Spleen (tissue), 11 donors: Measurements from ENCODE around the gene CEACAM4. TPM values are rescaled to one million over a fixed set of nuclear protein-coding genes. Genes with fewer than 3 reads are reported as not detected.
A peak's percentile ranks its signal among the peaks of the same experiment; 100 is the strongest.

Experiments
- DNase-seq: peaks from one replicate; pipeline ENCODE4 v3.0.0-alpha.2; 2020
- H3K27ac ChIP-seq, 8 donors: fragments of 200-600 bp; sonication (generic) in 7 of 8; 1 replicate in 4 of 8; 2 replicates in 4 of 8; pipeline versions ENCODE4 v1.5.0 to v1.8.0; 2016 to 2021; ENCODE audit warnings: inconsistent platforms in 4 of 8, mild to moderate bottlenecking in 4 of 8, moderate library complexity in 1 of 8
- H3K27me3 ChIP-seq, 7 donors: fragments of 200-600 bp; sonication (generic) in 6 of 7; replicated peaks in 1 of 7; 1 replicate in 4 of 7; 2 replicates in 3 of 7; pipeline versions ENCODE4 v1.5.0 to v1.8.0; 2016 to 2021; ENCODE audit warnings: inconsistent platforms in 3 of 7, mild to moderate bottlenecking in 1 of 7
- H3K36me3 ChIP-seq, 6 donors: fragments of 200-600 bp; sonication (generic) in 5 of 6; 1 replicate in 4 of 6; 2 replicates in 2 of 6; pipeline versions ENCODE4 v1.5.0 to v1.8.0; 2016 to 2021; ENCODE audit warnings: inconsistent platforms in 2 of 6
- H3K4me1 ChIP-seq, 6 donors: fragments of 200-600 bp; sonication (generic) in 5 of 6; 1 replicate in 3 of 6; 2 replicates in 3 of 6; pipeline versions ENCODE4 v1.5.0 to v1.8.0; 2016 to 2021; ENCODE audit warnings: inconsistent platforms in 3 of 6
- H3K4me3 ChIP-seq, 8 donors: fragments of 200-600 bp; sonication (generic) in 7 of 8; 1 replicate in 4 of 8; 2 replicates in 4 of 8; pipeline versions ENCODE4 v1.5.0 to v1.8.0; 2016 to 2021; ENCODE audit warnings: inconsistent platforms in 4 of 8, mild to moderate bottlenecking in 4 of 8, moderate library complexity in 2 of 8
- H3K9me3 ChIP-seq, 8 donors: fragments of 200-600 bp; sonication (generic) in 7 of 8; 1 replicate in 4 of 8; 2 replicates in 4 of 8; pipeline versions ENCODE4 v1.5.0 to v1.8.0; 2016 to 2021; ENCODE audit warnings: inconsistent platforms in 4 of 8
- CTCF ChIP-seq, 11 experiments: fragments of 200-600 bp in 7 of 11; fragments of 450-650 bp in 4 of 11; sonication (generic) in 4 of 11; IDR thresholded peaks in 8 of 11; conservative IDR thresholded peaks in 3 of 11; 1 replicate in 7 of 11; 2 replicates in 4 of 11; pipeline versions ENCODE4 v1.4.0 to v1.8.0; 2016 to 2021; ENCODE audit warnings: antibody characterized with exemption in 11 of 11, inconsistent platforms in 4 of 11, mild to moderate bottlenecking in 1 of 11
- POLR2A ChIP-seq, 3 donors: fragments of 450-650 bp; IDR thresholded peaks; one replicate each; pipeline ENCODE4 v1.5.1; 2017; ENCODE audit warnings: antibody characterized with exemption in 3 of 3, mild to moderate bottlenecking in 1 of 3
- POLR2AphosphoS5 ChIP-seq, 3 donors: sonication (generic); formaldehyde crosslinking; IDR thresholded peaks; one replicate each; pipeline ENCODE4 v1.5.1; 2017; ENCODE audit warnings: antibody characterized with exemption in 3 of 3
- whole genome bisulfite sequencing, 5 donors: extraction: QIAGEN DNeasy Blood & Tissue Kit in 3 of 5; methylation state at CpG; one replicate each; pipeline versions ENCODE4 v1.1.5 to v1.1.7; 2013 to 2018; 5-methylcytosine and 5-hydroxymethylcytosine counted together
- intact Hi-C: fragments of 100-400 bp; cut with DNase I; formaldehyde crosslinking; loops from one replicate; pipeline ENCODE4 v1.15.0; 2023; ENCODE audit warnings: low total_unique reads
- polyA plus RNA-seq, 3 donors: library from polyadenylated mRNA; stranded (reverse); fragments of 200-250 nt; gene quantifications; one replicate each; pipeline ENCODE4 v1.2.1, GENCODE V29; 2013
- total RNA-seq, 7 donors: library from RNA; depleted of rRNA in 3 of 7; stranded (reverse); fragments of >200 nt in 3 of 7; fragmentation: NEBNext Ultra II Directional in 4 of 7; extraction: Animal tissue kit (Norgen Biotek cat#: 25700) in 4 of 7; gene quantifications; one replicate each; pipeline versions ENCODE4 v1.1.0 to v1.2.1, GENCODE V29; 2016 to 2021
- donor health status: healthy with polysubstance abuse.
- donor health status: DM: no; HTN: no; CAD: no; lungs with moderate emphysema.
- donor health status: DM: no; HTN: no; CAD: no.
- donor health status: Bipolar disorder and iron deficiency.
- donor health status: healthy.
- donor health status: DM: no; HTN: no; CAD: no.
- donor health status: DM: yes; HTN: yes; CAD: no.

CEACAM4 gene
- total and polyA plus RNA-seq, 10 donors, result 3.3 to 76.4 (median 20.7) TPM

- Histone ChIP-seq H3K27me3 (no peaks in the 10 kb centered on the region), H3K4me3 (no peak overlapping the region), H3K4me1 (peaks cover 5 to 50% (median 28%) of the 10 kb centered on the region in 6 donors), H3K36me3 (peaks cover 0 to 70% (median 34%) of the 10 kb centered on the region in 6 donors), H3K27ac (no peak overlapping the region), H3K9me3 (peaks cover 0 to 32% (median 28%) of the 10 kb centered on the region in 8 donors)
- intact Hi-C loops, result no loop called here
- TF ChIP-seq CTCF (IDR thresholded peaks at IDR 0.05 in 8 of 11, conservative IDR thresholded peaks at IDR 0.05 in 3 of 11) (no peak), POLR2AphosphoS5 (IDR thresholded peaks at IDR 0.05) (no peak), POLR2A (IDR thresholded peaks at IDR 0.05) (no peak)
- 76 to 96% (median 88%) methylated on average over 2 of the region's 2 CpGs for WGBS, 5 donors
- DNase-seq, result no peak
Measured at GRCh38 chr19:41578886-41579285, 48.0 kb downstream of the CEACAM4 start.

- Histone ChIP-seq H3K27ac (peak overlapping the region in 3 of 8 donors; percentile 87 to 94 (median 90)), H3K9me3 (peaks cover 0 to 27% (median 25%) of the 10 kb centered on the region in 8 donors), H3K4me3 (peak overlapping the region in 2 of 8 donors; percentile 3 to 63), H3K27me3 (no peaks in the 10 kb centered on the region), H3K36me3 (peaks cover 0 to 68% (median 34%) of the 10 kb centered on the region in 6 donors), H3K4me1 (peaks cover 5 to 50% (median 28%) of the 10 kb centered on the region in 6 donors)
- WGBS, 5 donors, result 57 to 77% (median 65%) methylated on average over 2 of the region's 2 CpGs
- DNase-seq, result peak; percentile 70
- intact Hi-C loops, result no loop called here
- TF ChIP-seq CTCF (IDR thresholded peaks at IDR 0.05 in 8 of 11, conservative IDR thresholded peaks at IDR 0.05 in 3 of 11) (no peak), POLR2AphosphoS5 (IDR thresholded peaks at IDR 0.05) (no peak), POLR2A (IDR thresholded peaks at IDR 0.05) (no peak)
Measured at GRCh38 chr19:41577833-41578232, 49.0 kb downstream of the CEACAM4 start.

GRCh38 chr19:41577144-41577830 lies 49.6 kb downstream of the CEACAM4 start:
- intact Hi-C loops, result no loop called here
- H3K36me3 ChIP-seq, result peaks cover 0 to 68% (median 28%) of the 10 kb centered on the region in 6 donors
- peaks cover 5 to 50% (median 28%) of the 10 kb centered on the region in 6 donors for H3K4me1 ChIP-seq
- no peaks in the 10 kb centered on the region for H3K27me3 ChIP-seq
- peak; percentile 18 for DNase-seq
- peak overlapping the region in 2 of 8 donors; percentile 31 to 63 for H3K4me3 ChIP-seq
- WGBS, 5 donors, result 78 to 86% (median 84%) methylated on average over 19 of the region's 19 CpGs
- peak overlapping the region in 4 of 8 donors; percentile 85 to 94 (median 88) for H3K27ac ChIP-seq
- no peak for TF ChIP-seq POLR2A (IDR thresholded peaks at IDR 0.05)
- no peak for TF ChIP-seq POLR2AphosphoS5 (IDR thresholded peaks at IDR 0.05)
- TF ChIP-seq CTCF (IDR thresholded peaks at IDR 0.05 in 8 of 11, conservative IDR thresholded peaks at IDR 0.05 in 3 of 11), result no peak
- peaks cover 0 to 22% (median 20%) of the 10 kb centered on the region in 8 donors for H3K9me3 ChIP-seq

- intact Hi-C loops, result no loop called here
- Histone ChIP-seq H3K4me1 (peaks cover 5 to 51% (median 28%) of the 10 kb centered on the region in 6 donors), H3K4me3 (peak within 1 kb of the TSS in 7 of 8 donors; percentile 5 to 63 (median 31)), H3K9me3 (peaks cover 0 to 9% (median 7%) of the 10 kb centered on the region in 8 donors), H3K27ac (peak within 1 kb of the TSS; percentile 51 to 94 (median 85)), H3K27me3 (no peaks in the 10 kb centered on the region), H3K36me3 (peaks cover 0 to 57% (median 17%) of the 10 kb centered on the region in 6 donors)
- 4 to 8% (median 6%) methylated on average over 4 of the region's 4 CpGs for WGBS, 5 donors
- no peak for TF ChIP-seq CTCF (IDR thresholded peaks at IDR 0.05 in 8 of 11, conservative IDR thresholded peaks at IDR 0.05 in 3 of 11)
- TF ChIP-seq POLR2A (IDR thresholded peaks at IDR 0.05), result peak in 2 of 3 donors; percentile 27 to 44
- TF ChIP-seq POLR2AphosphoS5 (IDR thresholded peaks at IDR 0.05), result peak; percentile 64 to 94 (median 82)
- peak; percentile 92 for DNase-seq
Measured at GRCh38 chr19:41575998-41576397, 50.9 kb downstream of the CEACAM4 start, which contains the start of gene CEACAM21. Gene CEACAM21 (plus strand): TSS chr19:41576166. CDS start chr19:41576275, 109 bp downstream.
